Immature natural killer cell (primary cell): ENCODE results near the gene SRRD. TPM values are rescaled to one million over a fixed set of nuclear protein-coding genes. Genes with fewer than 3 reads are reported as not detected.

Experiments
- DNase-seq, 3 donors: peaks; one replicate each; pipeline ENCODE4 v3.0.0; 2022; ENCODE audit warnings: mixed read lengths in 1 of 3
- H3K27ac Mint-ChIP-seq, 6 donors: one replicate each; pipeline ENCODE4 v1.8.0; 2020; ENCODE audit warnings: mixed read lengths in 6 of 6, mild to moderate bottlenecking in 5 of 6, inconsistent platforms in 4 of 6, moderate library complexity in 3 of 6
- H3K27me3 Mint-ChIP-seq, 3 donors: one replicate each; pipeline ENCODE4 v1.8.0; 2020 to 2021; ENCODE audit warnings: low read depth in 3 of 3, mild to moderate bottlenecking in 3 of 3, mixed read lengths in 3 of 3, moderate library complexity in 3 of 3, inconsistent platforms in 1 of 3
- H3K36me3 Mint-ChIP-seq, 3 donors: one replicate each; pipeline ENCODE4 v1.8.0; 2020; ENCODE audit warnings: mixed read lengths in 3 of 3, inconsistent platforms in 2 of 3, mild to moderate bottlenecking in 2 of 3
- H3K4me1 Mint-ChIP-seq, 2 donors: one replicate each; pipeline ENCODE4 v1.8.0; 2020; ENCODE audit warnings: inconsistent platforms in 2 of 2, mild to moderate bottlenecking in 2 of 2, mixed read lengths in 2 of 2, moderate library complexity in 1 of 2
- H3K4me3 Mint-ChIP-seq, 5 donors: one replicate each; pipeline ENCODE4 v1.8.0; 2020; ENCODE audit warnings: mild to moderate bottlenecking in 5 of 5, mixed read lengths in 5 of 5, inconsistent platforms in 3 of 5, moderate library complexity in 3 of 5
- H3K9me3 Mint-ChIP-seq, 6 donors: one replicate each; pipeline ENCODE4 v1.8.0; 2020; ENCODE audit warnings: mild to moderate bottlenecking in 6 of 6, mixed read lengths in 6 of 6, inconsistent platforms in 4 of 6, moderate library complexity in 3 of 6
- polyA plus RNA-seq, 3 donors: library from polyadenylated mRNA; unstranded; fragments of 300-500 nt; fragmentation: Illumina TruSeq; gene quantifications; one replicate each; pipeline ENCODE4 v1.2.3, GENCODE V29; 2021

The SRRD gene
- polyA plus RNA-seq, 3 donors from 2014 or later = 17.5 to 34.3 (median 27.6) TPM

GRCh38 chr22:26446808-26447515 lies 36.7 kb upstream of the SRRD start:
- no peak for DNase-seq
- Mint-ChIP-seq H3K9me3 (no peaks in the 10 kb centered on the region), H3K4me3 (no peak overlapping the region), H3K27ac (no peak overlapping the region), H3K4me1 (no peaks in the 10 kb centered on the region), H3K36me3 (peaks cover 7 to 10% (median 7%) of the 10 kb centered on the region in 3 donors), H3K27me3 (peaks cover 0 to 2% (median 0%) of the 10 kb centered on the region in 3 donors)

GRCh38 chr22:26447584-26448329 lies 35.9 kb upstream of the SRRD start:
- Mint-ChIP-seq H3K36me3 (peaks cover 7 to 10% (median 7%) of the 10 kb centered on the region in 3 donors), H3K4me3 (no peak overlapping the region), H3K27ac (no peak overlapping the region), H3K4me1 (no peaks in the 10 kb centered on the region), H3K27me3 (peaks cover 0 to 4% (median 0%) of the 10 kb centered on the region in 3 donors), H3K9me3 (no peaks in the 10 kb centered on the region)
- DNase-seq = no peak

- no peak overlapping the region for H3K27ac Mint-ChIP-seq
Observed at GRCh38 chr22:26448334-26448733, 35.3 kb upstream of the SRRD start.

GRCh38 chr22:26448941-26449340 lies 34.7 kb upstream of the SRRD start:
- H3K4me3 Mint-ChIP-seq = no peak overlapping the region
- H3K36me3 Mint-ChIP-seq = peaks cover 7 to 10% (median 7%) of the 10 kb centered on the region in 3 donors
- no peak for DNase-seq
- H3K27ac Mint-ChIP-seq = peak overlapping the region in 1 of 6 donors; percentile 45
- H3K4me1 Mint-ChIP-seq = no peaks in the 10 kb centered on the region
- H3K9me3 Mint-ChIP-seq = no peaks in the 10 kb centered on the region
- peaks cover 0 to 4% (median 0%) of the 10 kb centered on the region in 3 donors for H3K27me3 Mint-ChIP-seq

More at GRCh38 chr22:26448334-26448733, 35.3 kb upstream of the SRRD start:
- no peak overlapping the region for H3K4me3 Mint-ChIP-seq
- H3K9me3 Mint-ChIP-seq = no peaks in the 10 kb centered on the region
- no peak for DNase-seq
- H3K27me3 Mint-ChIP-seq = peaks cover 0 to 4% (median 0%) of the 10 kb centered on the region in 3 donors
- H3K4me1 Mint-ChIP-seq = no peaks in the 10 kb centered on the region
- H3K36me3 Mint-ChIP-seq = peaks cover 5 to 10% (median 7%) of the 10 kb centered on the region in 3 donors

- H3K27ac Mint-ChIP-seq = no peak overlapping the region
- peaks cover 0 to 4% (median 0%) of the 10 kb centered on the region in 3 donors for H3K27me3 Mint-ChIP-seq
- no peak overlapping the region for H3K4me3 Mint-ChIP-seq
- peaks cover 7 to 13% (median 11%) of the 10 kb centered on the region in 3 donors for H3K36me3 Mint-ChIP-seq
- no peak for DNase-seq
- no peaks in the 10 kb centered on the region for H3K9me3 Mint-ChIP-seq
- no peaks in the 10 kb centered on the region for H3K4me1 Mint-ChIP-seq
Observed at GRCh38 chr22:26450453-26451185, 33.1 kb upstream of the SRRD start.

- Mint-ChIP-seq H3K27ac (peak overlapping the region in 1 of 6 donors; percentile 34), H3K27me3 (peaks cover 0 to 4% (median 0%) of the 10 kb centered on the region in 3 donors), H3K36me3 (peaks cover 12 to 17% (median 16%) of the 10 kb centered on the region in 3 donors), H3K4me3 (no peak overlapping the region), H3K9me3 (no peaks in the 10 kb centered on the region), H3K4me1 (no peaks in the 10 kb centered on the region)
- no peak for DNase-seq
Observed at GRCh38 chr22:26452236-26453016, 31.3 kb upstream of the SRRD start.

- H3K9me3 Mint-ChIP-seq = no peaks in the 10 kb centered on the region
Observed at GRCh38 chr22:26453216-26453615, 30.5 kb upstream of the SRRD start.

GRCh38 chr22:26453812-26454500 lies 29.7 kb upstream of the SRRD start:
- H3K4me1 Mint-ChIP-seq = no peaks in the 10 kb centered on the region
- no peak overlapping the region for H3K4me3 Mint-ChIP-seq
- peaks cover 0 to 2% (median 0%) of the 10 kb centered on the region in 3 donors for H3K27me3 Mint-ChIP-seq
- H3K9me3 Mint-ChIP-seq = no peaks in the 10 kb centered on the region
- peaks cover 15 to 22% (median 20%) of the 10 kb centered on the region in 3 donors for H3K36me3 Mint-ChIP-seq
- peak overlapping the region in 1 of 6 donors; percentile 13 for H3K27ac Mint-ChIP-seq
- DNase-seq = no peak

More at GRCh38 chr22:26453216-26453615, 30.5 kb upstream of the SRRD start:
- H3K36me3 Mint-ChIP-seq = peaks cover 15 to 22% (median 20%) of the 10 kb centered on the region in 3 donors
- H3K4me3 Mint-ChIP-seq = no peak overlapping the region
- H3K27me3 Mint-ChIP-seq = peaks cover 0 to 4% (median 0%) of the 10 kb centered on the region in 3 donors
- no peaks in the 10 kb centered on the region for H3K4me1 Mint-ChIP-seq
- DNase-seq = no peak
- peak overlapping the region in 1 of 6 donors; percentile 13 for H3K27ac Mint-ChIP-seq

GRCh38 chr22:26457661-26458272 lies 25.9 kb upstream of the SRRD start:
- no peaks in the 10 kb centered on the region for H3K27me3 Mint-ChIP-seq
- no peak overlapping the region for H3K27ac Mint-ChIP-seq
- no peaks in the 10 kb centered on the region for H3K9me3 Mint-ChIP-seq
- no peak overlapping the region for H3K4me3 Mint-ChIP-seq
- H3K4me1 Mint-ChIP-seq = no peaks in the 10 kb centered on the region
- H3K36me3 Mint-ChIP-seq = peaks cover 12 to 23% (median 16%) of the 10 kb centered on the region in 3 donors
- no peak for DNase-seq

- no peaks in the 10 kb centered on the region for H3K9me3 Mint-ChIP-seq
- no peaks in the 10 kb centered on the region for H3K4me1 Mint-ChIP-seq
- DNase-seq = no peak
- no peak overlapping the region for H3K4me3 Mint-ChIP-seq
- H3K27me3 Mint-ChIP-seq = peaks cover 0 to 2% (median 0%) of the 10 kb centered on the region in 3 donors
- H3K36me3 Mint-ChIP-seq = peaks cover 9 to 34% (median 13%) of the 10 kb centered on the region in 3 donors
- no peak overlapping the region for H3K27ac Mint-ChIP-seq
Observed at GRCh38 chr22:26460202-26460601, 23.5 kb upstream of the SRRD start.

GRCh38 chr22:26461188-26461810 lies 22.4 kb upstream of the SRRD start:
- H3K4me3 Mint-ChIP-seq = no peak overlapping the region
- DNase-seq = peak in 2 of 3 donors; percentile 18 to 28
- H3K4me1 Mint-ChIP-seq = no peaks in the 10 kb centered on the region
- no peaks in the 10 kb centered on the region for H3K9me3 Mint-ChIP-seq
- H3K27ac Mint-ChIP-seq = no peak overlapping the region
- H3K27me3 Mint-ChIP-seq = peaks cover 0 to 2% (median 0%) of the 10 kb centered on the region in 3 donors
- peaks cover 5 to 38% (median 10%) of the 10 kb centered on the region in 3 donors for H3K36me3 Mint-ChIP-seq

GRCh38 chr22:26462051-26462450 lies 21.6 kb upstream of the SRRD start:
- H3K27me3 Mint-ChIP-seq = peaks cover 0 to 2% (median 0%) of the 10 kb centered on the region in 3 donors
- peaks cover 5 to 45% (median 17%) of the 10 kb centered on the region in 3 donors for H3K36me3 Mint-ChIP-seq
- H3K4me1 Mint-ChIP-seq = no peaks in the 10 kb centered on the region
- H3K9me3 Mint-ChIP-seq = no peaks in the 10 kb centered on the region
- H3K4me3 Mint-ChIP-seq = no peak overlapping the region
- no peak for DNase-seq
- H3K27ac Mint-ChIP-seq = no peak overlapping the region
